ENCODE data around the gene SERAC1. TPM values are rescaled to one million over a fixed set of nuclear protein-coding genes. Genes with fewer than 3 reads are reported as not detected.

SERAC1 gene
- total and polyA plus RNA-seq, 2 of the 4 experiments (the other 2 are of a cell fraction), result 7.7 to 15.6 TPM

DNA sequence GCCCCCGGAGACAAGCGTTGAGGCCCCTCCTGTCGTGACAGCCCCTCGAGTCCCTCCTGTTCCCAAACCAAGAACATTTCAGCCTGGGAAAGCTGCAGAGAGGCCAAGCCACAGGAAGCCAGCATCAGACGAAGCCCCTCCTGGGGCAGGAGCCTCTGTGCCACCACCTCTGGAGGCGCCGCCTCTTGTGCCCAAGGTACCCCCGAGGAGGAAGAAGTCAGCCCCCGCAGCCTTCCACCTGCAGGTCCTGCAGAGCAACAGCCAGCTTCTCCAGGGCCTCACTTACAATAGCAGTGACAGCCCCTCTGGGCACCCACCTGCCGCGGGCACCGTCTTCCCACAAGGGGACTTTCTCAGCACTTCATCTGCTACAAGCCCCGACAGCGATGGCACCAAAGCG, 72.4 kb downstream of the SERAC1 start:
- POLR2A ChIA-PET (ENCODE audit: unreplicated experiment), result no interaction called here

More for the DNA sequence above, 72.4 kb downstream of the SERAC1 start:
- no peaks in the 10 kb centered on the region for H3K4me1 ChIP-seq (ENCODE audit: control insufficient read depth, insufficient read depth, low read length)
- H2BK20ac ChIP-seq (ENCODE audit: low read depth, low read length), result no peak overlapping the region
- peaks cover 8 to 11% of the 10 kb centered on the region in 2 experiments for H3K79me1 ChIP-seq (ENCODE audit: low read depth in 1 of 2, low read length in 2 of 2)
- H2BK5ac ChIP-seq (ENCODE audit: low read depth, low read length, poor library complexity, severe bottlenecking), result no peak overlapping the region
- H3K4me2 ChIP-seq (ENCODE audit: low read depth, low read length), result no peak overlapping the region
- CTCF ChIA-PET, result no interaction called here
- H3K36me3 ChIP-seq (ENCODE audit: control insufficient read depth, insufficient read depth, low read length), result peaks cover 38% of the 10 kb centered on the region
- ATAC-seq (ENCODE audit: low read depth) (no peak), DNase-seq (no peak)
- in situ Hi-C loops (cut with MboI; ENCODE audit: low sequenced_read_pairs), result no loop called here
- H3K56ac ChIP-seq (ENCODE audit: extremely low read depth, insufficient read depth, low read length), result no peak overlapping the region
- intact Hi-C loops (cut with micrococcal nuclease), result no loop called here
- WGBS, 2 experiments (ENCODE audit: extremely low coverage in 2 of 2, insufficient read length in 1 of 2), result 93% methylated on average over 5 of the region's 15 CpGs; no CpG with 5 or more reads in 1 of the 2 experiments
- H2BK120ac ChIP-seq (ENCODE audit: low read depth, low read length), result no peak overlapping the region
- no peak overlapping the region for H3K9ac ChIP-seq (ENCODE audit: low read depth, low read length)
- no peak overlapping the region for H3K27ac ChIP-seq (ENCODE audit: insufficient read depth, low read length)
- H4K5ac ChIP-seq (ENCODE audit: low read depth, low read length), result no peak overlapping the region
- TF ChIP-seq MAZ (IDR thresholded peaks at IDR 0.05; ENCODE audit: borderline replicate concordance, low read depth, low read length) (no peak), NFE2L2 (IDR thresholded peaks at IDR 0.05; ENCODE audit: low read depth, low read length) (no peak)
- no peak overlapping the region for H4K8ac ChIP-seq (ENCODE audit: low read depth in 2 of 2, low read length in 2 of 2)
- no peak overlapping the region for H3K23ac ChIP-seq (ENCODE audit: low read depth, low read length)
- H3K4ac ChIP-seq (ENCODE audit: low read depth, low read length), result no peak overlapping the region
- no peaks in the 10 kb centered on the region for H3K27me3 ChIP-seq (ENCODE audit: control insufficient read depth, insufficient read depth, low read length)
- H2AK9ac ChIP-seq (replicated peaks; ENCODE audit: low read depth, low read length, poor library complexity), result no peak overlapping the region
- H4K20me1 ChIP-seq (ENCODE audit: insufficient read depth, low read length), result no peaks in the 10 kb centered on the region
- BruUV-seq (replicated peaks), result no TSS peak
- no peaks in the 10 kb centered on the region for H3K9me3 ChIP-seq (ENCODE audit: control insufficient read depth, insufficient read depth, low read length)
- no peak overlapping the region for H2AFZ ChIP-seq (replicated peaks; ENCODE audit: low read length, poor library complexity)
- no peak overlapping the region for H3K4me3 ChIP-seq (ENCODE audit: insufficient read depth, low read depth, low read length)
- H3K18ac ChIP-seq (ENCODE audit: low read depth, low read length), result no peak overlapping the region
- H4K91ac ChIP-seq (ENCODE audit: insufficient read depth, low read depth, low read length), result no peak overlapping the region
- dilution Hi-C loops (cut with HindIII; ENCODE audit: low sequenced_read_pairs, unreplicated experiment), result no loop called here
- H2BK15ac ChIP-seq (ENCODE audit: low read depth, low read length), result no peak overlapping the region
- no peak overlapping the region for H2AK5ac ChIP-seq (ENCODE audit: low read depth, low read length)
- no peak overlapping the region for H3K14ac ChIP-seq (replicated peaks; ENCODE audit: low read depth, low read length)
- H3K9me1 ChIP-seq (ENCODE audit: insufficient read depth, low read length), result no peaks in the 10 kb centered on the region

All from IMR-90 (cell line).